SK-N-SH (cell line): ENCODE measurements around the gene SACM1L. TPM values are rescaled to one million over a fixed set of nuclear protein-coding genes. Genes with fewer than 3 reads are reported as not detected.

Source experiments
- CTCF ChIA-PET: fragments of 300-600, 350-600 bp; formaldehyde crosslinking; extraction: SDS; loops from one replicate; lab custom pipeline; 2021; lab: Yijun Ruan, JAX
- POLR2A ChIA-PET: fragments of 350-600 bp; sonication (Branson Sonifier 250); formaldehyde crosslinking; extraction: SDS; loops from one replicate; lab custom pipeline; 2020; ENCODE audit warnings: antibody characterized with exemption, inconsistent platforms; lab: Yijun Ruan, JAX
- DNase-seq: peaks from one replicate; pipeline ENCODE4 v3.0.0; 2012
- H2AFZ ChIP-seq: fragments of 200-600 bp; sonication (generic); 2 replicates; pipeline ENCODE4 v1.8.1; 2016; ENCODE audit warnings: antibody characterized with exemption, mild to moderate bottlenecking, low read depth
- H3F3A ChIP-seq: fragments of 200-600 bp; sonication (generic); replicated peaks from 2 replicates; pipeline ENCODE3; 2016; ENCODE audit warnings: antibody characterized with exemption, mild to moderate bottlenecking; ENCODE audit not compliant: insufficient read depth
- H3K27ac ChIP-seq, 2 experiments: fragments of 200-500 bp in 1 of 2; fragments of 200-600 bp in 1 of 2; sonication (Bioruptor generic) in 1 of 2; sonication (generic), shearing (Covaris generic) in 1 of 2; 2 replicates each; pipeline versions ENCODE4 v1.5.1 to v1.6.1; 2014 to 2016; ENCODE audit warnings: low read depth in 2 of 2, inconsistent platforms in 1 of 2, low read length in 1 of 2, mild to moderate bottlenecking in 1 of 2, mixed read lengths in 1 of 2
- H3K27me3 ChIP-seq: fragments of 200-600 bp; sonication (generic), shearing (Covaris generic); 2 replicates; pipeline ENCODE4 v1.6.1; 2016; ENCODE audit warnings: mixed run types; ENCODE audit not compliant: insufficient read depth
- H3K36me3 ChIP-seq, 2 experiments: fragments of 200-500 bp in 1 of 2; fragments of 200-600 bp in 1 of 2; sonication (Bioruptor generic) in 1 of 2; sonication (generic) in 1 of 2; replicated peaks in 1 of 2; 2 replicates each; pipeline versions ENCODE3 to v1.5.1; 2014 to 2016; ENCODE audit warnings: low read length in 1 of 2, mild to moderate bottlenecking in 1 of 2; ENCODE audit not compliant: insufficient read depth in 2 of 2, control insufficient read depth in 1 of 2
- H3K4me1 ChIP-seq, 2 experiments: fragments of 200-500 bp in 1 of 2; fragments of 200-600 bp in 1 of 2; sonication (Bioruptor generic) in 1 of 2; sonication (generic), shearing (Covaris generic) in 1 of 2; 2 replicates each; pipeline versions ENCODE4 v1.5.1 to v1.6.1; 2014 to 2016; ENCODE audit warnings: low read depth in 1 of 2, low read length in 1 of 2, mixed run types in 1 of 2; ENCODE audit not compliant: insufficient read depth in 2 of 2, control insufficient read depth in 1 of 2
- H3K4me2 ChIP-seq: fragments of 200-600 bp; sonication (generic), shearing (Covaris generic); 2 replicates; pipeline ENCODE4 v1.6.1; 2017; ENCODE audit warnings: mixed run types
- H3K4me3 ChIP-seq, 2 experiments: fragments of 200-500 bp in 1 of 2; fragments of 200-600 bp in 1 of 2; sonication (Bioruptor generic) in 1 of 2; sonication (generic), shearing (Covaris generic) in 1 of 2; 2 replicates each; pipeline versions ENCODE4 v1.5.1 to v1.8.1; 2014 to 2016; ENCODE audit warnings: low read depth in 2 of 2, inconsistent platforms in 1 of 2, low read length in 1 of 2, mild to moderate bottlenecking in 1 of 2, mixed read lengths in 1 of 2, moderate library complexity in 1 of 2
- H3K79me2 ChIP-seq: fragments of 200-600 bp; sonication (generic); 2 replicates; pipeline ENCODE4 v1.8.1; 2017; ENCODE audit warnings: mild to moderate bottlenecking; ENCODE audit not compliant: insufficient read depth
- H3K9ac ChIP-seq: fragments of 200-600 bp; sonication (generic); 2 replicates; pipeline ENCODE4 v1.6.1; 2017; ENCODE audit warnings: mixed run types
- H3K9me2 ChIP-seq: fragments of 200-600 bp; sonication (generic); 2 replicates; pipeline ENCODE4 v1.6.1; 2017; ENCODE audit warnings: mixed run types
- H3K9me3 ChIP-seq: fragments of 200-600 bp; sonication (generic); 2 replicates; pipeline ENCODE4 v1.6.1; 2017; ENCODE audit warnings: mixed run types, mild to moderate bottlenecking, moderate library complexity
- H4K20me1 ChIP-seq: fragments of 200-600 bp; sonication (generic); 2 replicates; pipeline ENCODE4 v1.6.1; 2017; ENCODE audit warnings: mild to moderate bottlenecking, mixed run types; ENCODE audit not compliant: insufficient read depth
- CHD2 ChIP-seq: fragments of 150-350 bp; IDR thresholded peaks from 2 replicates; pipeline ENCODE4 v1.6.1; 2018; ENCODE audit warnings: low read length; ENCODE audit not compliant: partially characterized antibody
- ELF1 ChIP-seq: IDR thresholded peaks from 2 replicates; pipeline ENCODE4 v1.4.0; 2012
- EZH2phosphoT487 ChIP-seq: fragments of 200-600 bp; sonication (generic); IDR thresholded peaks from 2 replicates; pipeline ENCODE4 v1.6.1; 2017; ENCODE audit warnings: low read depth, mixed run types, mild to moderate bottlenecking, antibody characterized with exemption, moderate library complexity, borderline replicate concordance
- FOSL2 ChIP-seq: IDR thresholded peaks from 2 replicates; pipeline ENCODE4 v1.4.0; 2012; ENCODE audit warnings: low read depth, mild to moderate bottlenecking, moderate library complexity, borderline replicate concordance
- FOXJ3 ChIP-seq: sonication (generic); formaldehyde crosslinking; IDR thresholded peaks from 2 replicates; pipeline ENCODE4 v1.5.1; 2020; ENCODE audit warnings: mild to moderate bottlenecking, missing genetic modification reagents
- GABPA ChIP-seq: IDR thresholded peaks from 2 replicates; pipeline ENCODE4 v1.4.0; 2012; ENCODE audit warnings: low read depth, mild to moderate bottlenecking
- GATA2 ChIP-seq: sonication (generic); formaldehyde crosslinking; IDR thresholded peaks from 2 replicates; pipeline ENCODE4 v1.5.0; 2020; ENCODE audit warnings: mild to moderate bottlenecking, missing genetic modification reagents
- JUND ChIP-seq: IDR thresholded peaks from 2 replicates; pipeline ENCODE4 v1.4.0; 2012
- NFIC ChIP-seq: IDR thresholded peaks from 2 replicates; pipeline ENCODE4 v1.4.0; 2012; ENCODE audit warnings: borderline replicate concordance
- POLR2AphosphoS5 ChIP-seq: IDR thresholded peaks from 2 replicates; pipeline ENCODE4 v1.6.1; 2012; ENCODE audit warnings: low read depth, low read length
- RAD21 ChIP-seq: IDR thresholded peaks from 2 replicates; pipeline ENCODE4 v1.6.1; 2012; ENCODE audit warnings: mild to moderate bottlenecking, low read length
- RCOR1 ChIP-seq: fragments of 150-350 bp; IDR thresholded peaks from 2 replicates; pipeline ENCODE4 v1.6.1; 2017; ENCODE audit warnings: antibody characterized with exemption, low read length
- RFX5 ChIP-seq: IDR thresholded peaks from 2 replicates; pipeline ENCODE4 v1.6.1; 2012; ENCODE audit warnings: mild to moderate bottlenecking, improper control_type of control experiment, low read length
- RXRA ChIP-seq: IDR thresholded peaks from 2 replicates; pipeline ENCODE4 v1.4.0; 2012; ENCODE audit warnings: low read depth, mild to moderate bottlenecking, borderline replicate concordance
- SIN3A ChIP-seq: IDR thresholded peaks from 2 replicates; pipeline ENCODE4 v1.6.1; 2012; ENCODE audit warnings: low read depth, mild to moderate bottlenecking, low read length, moderate library complexity, borderline replicate concordance
- SMC3 ChIP-seq: IDR thresholded peaks from 2 replicates; pipeline ENCODE4 v1.6.1; 2012; ENCODE audit warnings: low read depth, low read length, improper control_type of control experiment
- TAF1 ChIP-seq: IDR thresholded peaks from 2 replicates; pipeline ENCODE4 v1.6.1; 2012; ENCODE audit warnings: low read depth, mild to moderate bottlenecking, low read length, moderate library complexity, borderline replicate concordance
- TCF12 ChIP-seq: IDR thresholded peaks from 2 replicates; pipeline ENCODE4 v1.4.0; 2012
- TEAD4 ChIP-seq: IDR thresholded peaks from 2 replicates; pipeline ENCODE4 v1.4.0; 2012; ENCODE audit warnings: mild to moderate bottlenecking, borderline replicate concordance; ENCODE audit not compliant: insufficient read depth
- WGBS: methylation state at CpG from one replicate; pipeline ENCODE4 v1.1.6; 2017; ENCODE audit warnings: low lambda C conversion rate; 5-methylcytosine and 5-hydroxymethylcytosine counted together
- polyA plus RNA-seq, 3 experiments: library from polyadenylated mRNA; depleted of rRNA; stranded (reverse); fragments of >200 nt; gene quantifications; 2 replicates each; pipeline ENCODE4 v1.2.3, GENCODE V29; 2012
- TF ChIP-seq, protein P1 (sequence below): IDR thresholded peaks from 2 replicates; pipeline ENCODE4 v1.4.0; 2012; ENCODE audit warnings: low read depth, borderline replicate concordance
- TF ChIP-seq, protein P2 (sequence below): IDR thresholded peaks from 2 replicates; pipeline ENCODE4 v1.4.0; 2012; ENCODE audit warnings: low read depth, borderline replicate concordance
- TF ChIP-seq, protein P3 (sequence below): fragments of 150-350 bp; IDR thresholded peaks from 2 replicates; pipeline ENCODE4 v1.6.1; 2017; ENCODE audit warnings: antibody characterized with exemption, low read length, low read depth, borderline replicate concordance
- TF ChIP-seq, protein P4 (sequence below): IDR thresholded peaks from 2 replicates; pipeline ENCODE4 v1.6.1; 2012; ENCODE audit warnings: mild to moderate bottlenecking, low read depth, low read length, moderate library complexity
- TF ChIP-seq, protein P5 (sequence below): IDR thresholded peaks from 2 replicates; pipeline ENCODE4; 2012
- TF ChIP-seq, protein P6 (sequence below): IDR thresholded peaks from 2 replicates; pipeline ENCODE4 v1.4.0; 2012; ENCODE audit warnings: low read depth

SACM1L gene
- polyA plus RNA-seq, 1 of the 3 experiments (the other 2 are of a cell fraction), result 11.2 TPM

DNA sequence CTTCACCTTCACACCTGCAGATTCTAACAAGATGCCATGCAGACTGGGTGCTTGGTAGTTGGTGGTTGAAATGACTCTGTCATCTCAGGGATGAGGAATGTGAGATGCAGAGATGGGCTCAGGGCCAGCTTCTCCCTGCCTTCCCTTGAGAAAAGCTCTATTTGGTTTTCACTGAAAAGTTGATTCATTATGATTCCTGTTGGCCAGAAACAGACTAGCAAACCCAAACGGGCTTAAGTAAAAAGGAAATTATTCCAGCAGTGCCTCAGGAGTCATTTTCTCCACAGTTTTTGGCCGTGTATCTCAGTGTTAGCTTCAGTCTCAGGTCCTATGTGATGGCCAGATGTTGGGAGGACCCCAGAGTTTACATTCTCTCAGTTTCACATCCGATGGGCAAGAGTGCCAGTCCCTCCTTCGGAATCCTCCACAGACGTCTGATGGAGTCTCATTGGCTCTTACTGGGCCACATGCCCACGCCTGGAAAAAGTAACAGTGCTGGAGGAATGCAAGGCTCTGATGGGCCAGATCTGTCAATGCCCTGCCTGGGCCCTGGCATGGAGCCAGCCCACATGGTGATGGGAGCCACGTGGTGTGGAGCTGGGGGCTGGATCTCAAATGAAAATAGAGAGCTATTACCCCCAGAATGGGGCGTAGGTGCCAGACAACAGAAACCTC is 22.3 kb upstream of the SACM1L start:
- no peaks in the 10 kb centered on the region for H3K9me3 ChIP-seq
- H3K27me3 ChIP-seq, result no peaks in the 10 kb centered on the region
- CTCF ChIA-PET, result interaction anchor here (0.9 to 5.4 kb wide), 8 partner anchors 10 to 630 kb away, joined by 3 to 33 read pairs (median 4); no protein-coding TSS in a partner anchor
- WGBS, result 23% methylated on average over 8 of the region's 8 CpGs
- no peak overlapping the region; a peak in 2 of 4 replicates for H3K4me3 ChIP-seq
- H3F3A ChIP-seq, result peaks cover 40% of the 10 kb centered on the region
- peaks cover 11% of the 10 kb centered on the region for H4K20me1 ChIP-seq
- H3K9me2 ChIP-seq, result no peaks in the 10 kb centered on the region
- no peak overlapping the region for H2AFZ ChIP-seq
- H3K4me2 ChIP-seq, result peak overlapping the region; percentile 66
- POLR2A ChIA-PET, result no interaction called here
- DNase-seq, result peak; percentile 42
- H3K79me2 ChIP-seq, result peaks cover 38% of the 10 kb centered on the region
- peak overlapping the region; percentile 56 to 97; a peak in 3 of 4 replicates for H3K27ac ChIP-seq
- peaks cover 13 to 33% of the 10 kb centered on the region in 2 experiments; a peak in 3 of 4 replicates for H3K4me1 ChIP-seq
- H3K36me3 ChIP-seq, result peaks cover 6 to 22% of the 10 kb centered on the region in 2 experiments
- H3K9ac ChIP-seq, result peak overlapping the region; percentile 64; the same call in 1 of the 2 replicates
- no peak for TF ChIP-seq GABPA
- no peak for TF ChIP-seq SMC3
- no peak for TF ChIP-seq RXRA
- no peak for TF ChIP-seq RAD21
- TF ChIP-seq TAF1, result no peak
- TF ChIP-seq, protein P1, sequence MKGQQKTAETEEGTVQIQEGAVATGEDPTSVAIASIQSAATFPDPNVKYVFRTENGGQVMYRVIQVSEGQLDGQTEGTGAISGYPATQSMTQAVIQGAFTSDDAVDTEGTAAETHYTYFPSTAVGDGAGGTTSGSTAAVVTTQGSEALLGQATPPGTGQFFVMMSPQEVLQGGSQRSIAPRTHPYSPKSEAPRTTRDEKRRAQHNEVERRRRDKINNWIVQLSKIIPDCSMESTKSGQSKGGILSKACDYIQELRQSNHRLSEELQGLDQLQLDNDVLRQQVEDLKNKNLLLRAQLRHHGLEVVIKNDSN, result peak; percentile 81
- no peak for TF ChIP-seq ELF1
- TF ChIP-seq, protein P2, sequence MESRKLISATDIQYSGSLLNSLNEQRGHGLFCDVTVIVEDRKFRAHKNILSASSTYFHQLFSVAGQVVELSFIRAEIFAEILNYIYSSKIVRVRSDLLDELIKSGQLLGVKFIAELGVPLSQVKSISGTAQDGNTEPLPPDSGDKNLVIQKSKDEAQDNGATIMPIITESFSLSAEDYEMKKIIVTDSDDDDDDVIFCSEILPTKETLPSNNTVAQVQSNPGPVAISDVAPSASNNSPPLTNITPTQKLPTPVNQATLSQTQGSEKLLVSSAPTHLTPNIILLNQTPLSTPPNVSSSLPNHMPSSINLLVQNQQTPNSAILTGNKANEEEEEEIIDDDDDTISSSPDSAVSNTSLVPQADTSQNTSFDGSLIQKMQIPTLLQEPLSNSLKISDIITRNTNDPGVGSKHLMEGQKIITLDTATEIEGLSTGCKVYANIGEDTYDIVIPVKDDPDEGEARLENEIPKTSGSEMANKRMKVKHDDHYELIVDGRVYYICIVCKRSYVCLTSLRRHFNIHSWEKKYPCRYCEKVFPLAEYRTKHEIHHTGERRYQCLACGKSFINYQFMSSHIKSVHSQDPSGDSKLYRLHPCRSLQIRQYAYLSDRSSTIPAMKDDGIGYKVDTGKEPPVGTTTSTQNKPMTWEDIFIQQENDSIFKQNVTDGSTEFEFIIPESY, result 0 out of 2 replicates have a peak, but pooled peaks have one; percentile 28
- TF ChIP-seq, protein P3, sequence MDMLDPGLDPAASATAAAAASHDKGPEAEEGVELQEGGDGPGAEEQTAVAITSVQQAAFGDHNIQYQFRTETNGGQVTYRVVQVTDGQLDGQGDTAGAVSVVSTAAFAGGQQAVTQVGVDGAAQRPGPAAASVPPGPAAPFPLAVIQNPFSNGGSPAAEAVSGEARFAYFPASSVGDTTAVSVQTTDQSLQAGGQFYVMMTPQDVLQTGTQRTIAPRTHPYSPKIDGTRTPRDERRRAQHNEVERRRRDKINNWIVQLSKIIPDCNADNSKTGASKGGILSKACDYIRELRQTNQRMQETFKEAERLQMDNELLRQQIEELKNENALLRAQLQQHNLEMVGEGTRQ, result peak; percentile 43
- TF ChIP-seq GATA2 (CRISPR knock-in tag), result no peak
- no peak for TF ChIP-seq RFX5
- TF ChIP-seq, protein P4, sequence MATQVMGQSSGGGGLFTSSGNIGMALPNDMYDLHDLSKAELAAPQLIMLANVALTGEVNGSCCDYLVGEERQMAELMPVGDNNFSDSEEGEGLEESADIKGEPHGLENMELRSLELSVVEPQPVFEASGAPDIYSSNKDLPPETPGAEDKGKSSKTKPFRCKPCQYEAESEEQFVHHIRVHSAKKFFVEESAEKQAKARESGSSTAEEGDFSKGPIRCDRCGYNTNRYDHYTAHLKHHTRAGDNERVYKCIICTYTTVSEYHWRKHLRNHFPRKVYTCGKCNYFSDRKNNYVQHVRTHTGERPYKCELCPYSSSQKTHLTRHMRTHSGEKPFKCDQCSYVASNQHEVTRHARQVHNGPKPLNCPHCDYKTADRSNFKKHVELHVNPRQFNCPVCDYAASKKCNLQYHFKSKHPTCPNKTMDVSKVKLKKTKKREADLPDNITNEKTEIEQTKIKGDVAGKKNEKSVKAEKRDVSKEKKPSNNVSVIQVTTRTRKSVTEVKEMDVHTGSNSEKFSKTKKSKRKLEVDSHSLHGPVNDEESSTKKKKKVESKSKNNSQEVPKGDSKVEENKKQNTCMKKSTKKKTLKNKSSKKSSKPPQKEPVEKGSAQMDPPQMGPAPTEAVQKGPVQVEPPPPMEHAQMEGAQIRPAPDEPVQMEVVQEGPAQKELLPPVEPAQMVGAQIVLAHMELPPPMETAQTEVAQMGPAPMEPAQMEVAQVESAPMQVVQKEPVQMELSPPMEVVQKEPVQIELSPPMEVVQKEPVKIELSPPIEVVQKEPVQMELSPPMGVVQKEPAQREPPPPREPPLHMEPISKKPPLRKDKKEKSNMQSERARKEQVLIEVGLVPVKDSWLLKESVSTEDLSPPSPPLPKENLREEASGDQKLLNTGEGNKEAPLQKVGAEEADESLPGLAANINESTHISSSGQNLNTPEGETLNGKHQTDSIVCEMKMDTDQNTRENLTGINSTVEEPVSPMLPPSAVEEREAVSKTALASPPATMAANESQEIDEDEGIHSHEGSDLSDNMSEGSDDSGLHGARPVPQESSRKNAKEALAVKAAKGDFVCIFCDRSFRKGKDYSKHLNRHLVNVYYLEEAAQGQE, result no peak
- no peak for TF ChIP-seq POLR2AphosphoS5
- no peak for TF ChIP-seq EZH2phosphoT487
- TF ChIP-seq, protein P5, sequence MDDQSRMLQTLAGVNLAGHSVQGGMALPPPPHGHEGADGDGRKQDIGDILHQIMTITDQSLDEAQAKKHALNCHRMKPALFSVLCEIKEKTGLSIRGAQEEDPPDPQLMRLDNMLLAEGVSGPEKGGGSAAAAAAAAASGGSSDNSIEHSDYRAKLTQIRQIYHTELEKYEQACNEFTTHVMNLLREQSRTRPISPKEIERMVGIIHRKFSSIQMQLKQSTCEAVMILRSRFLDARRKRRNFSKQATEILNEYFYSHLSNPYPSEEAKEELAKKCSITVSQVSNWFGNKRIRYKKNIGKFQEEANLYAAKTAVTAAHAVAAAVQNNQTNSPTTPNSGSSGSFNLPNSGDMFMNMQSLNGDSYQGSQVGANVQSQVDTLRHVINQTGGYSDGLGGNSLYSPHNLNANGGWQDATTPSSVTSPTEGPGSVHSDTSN, result peak; percentile 86
- TF ChIP-seq, protein P6, sequence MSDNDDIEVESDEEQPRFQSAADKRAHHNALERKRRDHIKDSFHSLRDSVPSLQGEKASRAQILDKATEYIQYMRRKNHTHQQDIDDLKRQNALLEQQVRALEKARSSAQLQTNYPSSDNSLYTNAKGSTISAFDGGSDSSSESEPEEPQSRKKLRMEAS, result peak; percentile 92
- peak; percentile 73 for TF ChIP-seq JUND
- no peak for TF ChIP-seq RCOR1
- peak; percentile 84 for TF ChIP-seq TCF12
- peak; percentile 90 for TF ChIP-seq NFIC
- peak; percentile 70; the same call in 1 of the 2 replicates for TF ChIP-seq FOSL2
- TF ChIP-seq SIN3A, result peak; percentile 71; the same call in 1 of the 2 replicates
- no peak for TF ChIP-seq CHD2
- no peak for TF ChIP-seq FOXJ3
- TF ChIP-seq TEAD4, result peak; percentile 51; the same call in 1 of the 2 replicates
